Esophagus squamous epithelium (tissue), 5 donors: Measurements from ENCODE around the gene SLAMF7. TPM values are rescaled to one million over a fixed set of nuclear protein-coding genes. Genes with fewer than 3 reads are reported as not detected.

Experiments
- DNase-seq: peaks from one replicate; lab custom pipeline; 2025; lab: John Stamatoyannopoulos, UW
- H3K27ac ChIP-seq, 4 donors: fragments of 200-600 bp; sonication (generic); one replicate each; pipeline ENCODE4 v1.5.1; 2016 to 2019; ENCODE audit warnings: mild to moderate bottlenecking in 1 of 4
- H3K27me3 ChIP-seq, 4 donors: fragments of 200-600 bp; sonication (generic); 1 replicate in 3 of 4; 2 replicates in 1 of 4; pipeline versions ENCODE4 v1.5.1 to v1.6.0; 2017 to 2021; ENCODE audit warnings: antibody characterized with exemption in 1 of 4
- H3K36me3 ChIP-seq, 3 donors: fragments of 200-600 bp; sonication (generic); one replicate each; pipeline ENCODE4 v1.5.1; 2016 to 2019
- H3K4me1 ChIP-seq, 3 donors: fragments of 200-600 bp; sonication (generic); one replicate each; pipeline ENCODE4 v1.5.1; 2017 to 2019
- H3K4me3 ChIP-seq, 4 donors: fragments of 200-600 bp; sonication (generic); 1 replicate in 3 of 4; 2 replicates in 1 of 4; pipeline ENCODE4 v1.5.1; 2016 to 2019; ENCODE audit warnings: mild to moderate bottlenecking in 2 of 4, moderate library complexity in 1 of 4
- H3K9me3 ChIP-seq, 3 donors: fragments of 200-600 bp; sonication (generic); one replicate each; pipeline ENCODE4 v1.5.1; 2016 to 2019
- POLR2A ChIP-seq, 4 donors: fragments of 450-650 bp; IDR thresholded peaks; one replicate each; pipeline ENCODE4 v1.6.1; 2017; ENCODE audit warnings: antibody characterized with exemption in 4 of 4, mild to moderate bottlenecking in 4 of 4, moderate library complexity in 3 of 4
- WGBS, 2 donors: methylation state at CpG; one replicate each; pipeline ENCODE4 v1.1.5; 2018; 5-methylcytosine and 5-hydroxymethylcytosine counted together
- intact Hi-C: fragments of 100-400 bp; cut with DNase I; formaldehyde crosslinking; loops from one replicate; pipeline ENCODE4 v1.15.0; 2022
- total RNA-seq, 4 donors: library from RNA; depleted of rRNA; stranded (reverse); fragments of >200 nt; gene quantifications; one replicate each; pipeline ENCODE4 v1.1.0, GENCODE V29; 2016
- TF ChIP-seq, protein P1 (sequence below), 6 experiments: fragments of 450-650 bp in 4 of 6; fragments of 200-600 bp in 2 of 6; sonication (generic) in 2 of 6; IDR thresholded peaks; one replicate each; pipeline ENCODE4 v1.5.1; 2016 to 2019; ENCODE audit warnings: antibody characterized with exemption in 6 of 6, mild to moderate bottlenecking in 4 of 6, moderate library complexity in 4 of 6
- donor health status: DM: yes; HTN: yes; CAD: no.

Gene SLAMF7
- total RNA-seq, 4 donors from 2014 or later = 1.8 to 3.2 (median 2.3) TPM

DNA sequence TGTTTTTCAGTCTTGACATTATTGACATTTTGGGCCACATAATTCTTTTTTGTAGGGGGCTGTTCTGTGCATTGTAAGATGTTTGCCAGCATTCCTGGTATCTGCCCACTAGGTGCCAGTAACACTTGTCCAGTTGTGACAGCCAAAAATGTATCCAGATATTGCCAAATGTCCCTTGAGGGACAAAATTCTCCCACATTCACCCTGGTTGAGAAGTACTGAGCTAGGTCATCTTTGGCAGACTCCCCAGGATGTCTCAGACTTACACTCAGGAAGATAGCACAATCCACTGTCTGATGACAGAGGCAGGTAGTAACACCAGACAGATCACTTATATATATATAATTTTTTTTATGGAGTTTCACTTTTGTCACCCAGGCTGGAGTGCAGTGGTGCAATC lies 33.3 kb upstream of the SLAMF7 start:
- H3K27me3 ChIP-seq = peaks cover 0 to 10% (median 0%) of the 10 kb centered on the region in 4 donors
- peak overlapping the region in 1 of 4 donors; percentile 1 for H3K27ac ChIP-seq
- no peak overlapping the region for H3K4me3 ChIP-seq
- no peaks in the 10 kb centered on the region for H3K9me3 ChIP-seq
- H3K36me3 ChIP-seq = no peaks in the 10 kb centered on the region
- no peak for DNase-seq
- intact Hi-C loops = no loop called here
- H3K4me1 ChIP-seq = peaks cover 0 to 23% (median 0%) of the 10 kb centered on the region in 3 donors
- no peak for TF ChIP-seq POLR2A (IDR thresholded peaks at IDR 0.05)
- TF ChIP-seq, protein P1, sequence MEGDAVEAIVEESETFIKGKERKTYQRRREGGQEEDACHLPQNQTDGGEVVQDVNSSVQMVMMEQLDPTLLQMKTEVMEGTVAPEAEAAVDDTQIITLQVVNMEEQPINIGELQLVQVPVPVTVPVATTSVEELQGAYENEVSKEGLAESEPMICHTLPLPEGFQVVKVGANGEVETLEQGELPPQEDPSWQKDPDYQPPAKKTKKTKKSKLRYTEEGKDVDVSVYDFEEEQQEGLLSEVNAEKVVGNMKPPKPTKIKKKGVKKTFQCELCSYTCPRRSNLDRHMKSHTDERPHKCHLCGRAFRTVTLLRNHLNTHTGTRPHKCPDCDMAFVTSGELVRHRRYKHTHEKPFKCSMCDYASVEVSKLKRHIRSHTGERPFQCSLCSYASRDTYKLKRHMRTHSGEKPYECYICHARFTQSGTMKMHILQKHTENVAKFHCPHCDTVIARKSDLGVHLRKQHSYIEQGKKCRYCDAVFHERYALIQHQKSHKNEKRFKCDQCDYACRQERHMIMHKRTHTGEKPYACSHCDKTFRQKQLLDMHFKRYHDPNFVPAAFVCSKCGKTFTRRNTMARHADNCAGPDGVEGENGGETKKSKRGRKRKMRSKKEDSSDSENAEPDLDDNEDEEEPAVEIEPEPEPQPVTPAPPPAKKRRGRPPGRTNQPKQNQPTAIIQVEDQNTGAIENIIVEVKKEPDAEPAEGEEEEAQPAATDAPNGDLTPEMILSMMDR (IDR thresholded peaks at IDR 0.05) = no peak

DNA sequence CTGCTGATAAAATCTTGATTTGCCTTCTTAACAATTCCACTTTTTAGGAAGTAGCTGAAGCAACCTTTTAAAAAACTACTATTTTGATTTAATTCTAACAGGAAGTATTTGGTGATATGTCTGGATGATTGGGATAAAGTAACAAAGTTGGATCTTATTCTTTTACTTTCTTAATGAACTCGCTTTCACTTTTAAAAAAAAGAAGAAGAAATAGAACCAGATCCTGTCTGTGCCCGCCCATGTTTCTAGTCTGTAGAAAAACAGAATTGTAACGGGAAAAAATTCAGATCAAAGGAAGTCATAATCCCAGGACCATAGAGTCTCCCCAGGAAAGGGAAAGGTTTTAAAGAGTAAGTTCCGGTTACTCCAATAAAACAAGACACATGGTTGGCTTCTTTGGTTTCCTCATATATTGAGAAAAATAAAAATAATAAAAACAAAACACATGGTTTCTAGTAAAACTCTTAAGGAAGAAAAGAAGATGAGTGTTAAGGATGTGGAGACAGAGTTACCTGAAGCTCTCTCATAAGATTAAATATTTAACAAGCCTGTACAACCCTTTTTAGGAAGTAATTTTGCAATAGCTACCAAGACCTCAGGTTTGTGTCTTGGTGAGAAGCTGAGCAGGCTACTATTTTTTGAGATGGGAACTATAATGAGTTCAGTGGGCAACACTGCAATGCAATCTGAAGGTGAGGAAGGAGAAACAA lies 32.4 kb upstream of the SLAMF7 start:
- H3K4me3 ChIP-seq = peak overlapping the region in 1 of 4 donors; percentile 26
- no peak for DNase-seq
- H3K27me3 ChIP-seq = peaks cover 0 to 18% (median 0%) of the 10 kb centered on the region in 4 donors
- intact Hi-C loops = no loop called here
- H3K27ac ChIP-seq = peak overlapping the region in 1 of 4 donors; percentile 43
- peaks cover 0 to 23% (median 0%) of the 10 kb centered on the region in 3 donors for H3K4me1 ChIP-seq
- H3K9me3 ChIP-seq = no peaks in the 10 kb centered on the region
- TF ChIP-seq, protein P1 (IDR thresholded peaks at IDR 0.05) = no peak
- no peak for TF ChIP-seq POLR2A (IDR thresholded peaks at IDR 0.05)
- H3K36me3 ChIP-seq = no peaks in the 10 kb centered on the region
- WGBS, 2 donors = 15 to 25% methylated on average over 4 of the region's 4 CpGs

DNA sequence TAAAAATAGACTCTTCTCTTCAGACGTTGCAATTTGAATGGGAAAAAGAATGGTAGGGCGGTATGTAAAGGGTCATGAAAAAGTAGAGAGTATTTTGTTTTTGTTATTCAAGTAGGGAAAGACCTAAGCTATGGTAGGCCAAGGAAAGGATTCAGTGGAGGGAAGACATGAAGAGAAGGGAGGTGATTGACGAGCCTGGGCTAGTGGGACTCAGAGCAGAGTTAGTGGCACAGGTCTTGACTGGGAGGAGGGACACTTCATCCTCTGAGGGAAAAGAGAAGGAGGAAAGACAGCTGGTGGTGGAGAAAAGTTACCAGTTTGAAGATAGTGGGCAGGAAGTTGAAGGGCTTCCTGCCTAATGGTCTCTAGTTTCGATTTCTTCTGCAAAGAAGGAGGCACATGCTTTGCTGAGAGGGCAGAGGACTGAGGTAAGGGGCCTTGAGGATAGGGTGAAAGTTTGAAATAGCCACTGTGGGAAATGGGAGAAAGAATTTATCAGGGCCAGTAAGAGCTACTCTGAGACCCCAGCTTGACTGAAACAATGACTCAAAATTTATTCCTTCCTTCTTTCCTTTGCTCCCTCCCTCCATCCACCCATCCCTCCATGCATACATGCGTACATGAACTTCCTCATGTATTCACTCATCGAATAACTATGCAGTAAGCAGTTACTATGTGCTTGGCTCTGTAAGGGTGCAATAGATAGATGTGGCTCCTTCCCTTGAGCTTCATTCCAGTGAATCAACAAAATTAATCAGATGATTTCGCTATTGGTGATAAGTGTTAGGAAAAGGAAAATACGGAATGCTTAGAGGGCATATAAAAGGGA lies 31.6 kb upstream of the SLAMF7 start:
- H3K27me3 ChIP-seq = peaks cover 0 to 19% (median 0%) of the 10 kb centered on the region in 4 donors
- intact Hi-C loops = no loop called here
- peak overlapping the region in 3 of 4 donors; percentile 0 to 43 (median 38) for H3K27ac ChIP-seq
- peaks cover 0 to 25% (median 0%) of the 10 kb centered on the region in 3 donors for H3K4me1 ChIP-seq
- H3K36me3 ChIP-seq = no peaks in the 10 kb centered on the region
- no peaks in the 10 kb centered on the region for H3K9me3 ChIP-seq
- peak overlapping the region in 1 of 4 donors; percentile 55 for H3K4me3 ChIP-seq
- no peak for TF ChIP-seq POLR2A (IDR thresholded peaks at IDR 0.05)
- TF ChIP-seq, protein P1 (IDR thresholded peaks at IDR 0.05) = no peak
- DNase-seq = no peak
- WGBS, 2 donors = 65 to 67% methylated on average over 8 of the region's 8 CpGs

DNA sequence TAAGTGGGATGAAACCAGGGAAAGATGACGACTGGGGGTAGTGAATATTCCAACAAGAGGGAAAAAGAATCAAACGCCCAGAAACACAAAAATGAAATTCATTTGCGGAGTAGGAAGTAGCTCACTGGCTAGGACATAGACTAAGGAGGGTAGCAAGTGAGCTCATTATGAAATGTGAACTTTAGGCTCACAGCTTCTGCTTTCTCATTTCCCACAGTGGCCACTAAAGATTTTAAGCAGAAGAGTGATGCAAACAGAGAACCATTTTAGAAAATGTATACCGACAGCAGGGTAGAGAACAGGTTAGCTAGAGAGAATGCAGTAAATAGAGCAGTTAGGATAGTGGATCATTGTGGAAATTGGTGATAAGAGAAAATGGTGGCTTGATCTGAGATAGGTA lies 30.9 kb upstream of the SLAMF7 start:
- Histone ChIP-seq H3K4me3 (peak overlapping the region in 1 of 4 donors; percentile 55), H3K9me3 (no peaks in the 10 kb centered on the region), H3K36me3 (no peaks in the 10 kb centered on the region), H3K4me1 (peaks cover 0 to 27% (median 0%) of the 10 kb centered on the region in 3 donors), H3K27ac (peak overlapping the region; percentile 0 to 43 (median 28)), H3K27me3 (peaks cover 0 to 22% (median 0%) of the 10 kb centered on the region in 4 donors)
- intact Hi-C loops = no loop called here
- DNase-seq = no peak
- WGBS, 2 donors = 64 to 67% methylated on average over 4 of the region's 4 CpGs
- TF ChIP-seq, protein P1 (IDR thresholded peaks at IDR 0.05) = no peak
- no peak for TF ChIP-seq POLR2A (IDR thresholded peaks at IDR 0.05)
